HG03045 (cell line): ENCODE results near the gene SLC16A12.
"Not testable (repeated sequence)": the region's sequence is repeated elsewhere in the genome, so short reads cannot be mapped to it uniquely, and the experiment has no call there.

Experiments used
- ATAC-seq: cut with Tn5 transposase; IDR thresholded peaks from one replicate; pipeline ENCODE4 v1.9.1; 2021; ENCODE audit warnings: mild to moderate bottlenecking, moderate library complexity; ENCODE audit not compliant: unreplicated experiment

The SLC16A12 gene

GRCh38 chr10:89549510-89549909 is 14.1 kb upstream of the SLC16A12 start:
- no peak for ATAC-seq

- ATAC-seq = no peak
Observed at GRCh38 chr10:89548673-89549072, 13.3 kb upstream of the SLC16A12 start.

- ATAC-seq = no peak
Observed at GRCh38 chr10:89547853-89548513, 12.6 kb upstream of the SLC16A12 start.

- ATAC-seq = not testable (repeated sequence)
Observed at GRCh38 chr10:89546651-89547050, 11.3 kb upstream of the SLC16A12 start.

GRCh38 chr10:89543841-89544240 is 8.4 kb upstream of the SLC16A12 start:
- ATAC-seq = no peak

GRCh38 chr10:89540420-89540949 is 5.1 kb upstream of the SLC16A12 start:
- ATAC-seq = no peak

- no peak for ATAC-seq
Observed at GRCh38 chr10:89537364-89537763, 2.0 kb upstream of the SLC16A12 start.

GRCh38 chr10:89536013-89536354 is 590 bp upstream of the SLC16A12 start:
- no peak for ATAC-seq

- no peak for ATAC-seq
Observed at GRCh38 chr10:89534826-89535166, 598 bp downstream of the SLC16A12 start.

- no peak for ATAC-seq
Observed at GRCh38 chr10:89532476-89532875, 2.9 kb downstream of the SLC16A12 start.

- ATAC-seq = no peak
Observed at GRCh38 chr10:89531359-89531758, 4.0 kb downstream of the SLC16A12 start.

GRCh38 chr10:89529711-89530110 is 5.7 kb downstream of the SLC16A12 start:
- ATAC-seq = not testable (repeated sequence)

- ATAC-seq = no peak
Observed at GRCh38 chr10:89526358-89526757, 9.0 kb downstream of the SLC16A12 start.

- no peak for ATAC-seq
Observed at GRCh38 chr10:89525556-89525955, 9.8 kb downstream of the SLC16A12 start.

- ATAC-seq = no peak
Observed at GRCh38 chr10:89524279-89524678, 11.1 kb downstream of the SLC16A12 start.

GRCh38 chr10:89523274-89523673 is 12.1 kb downstream of the SLC16A12 start:
- no peak for ATAC-seq

GRCh38 chr10:89522463-89522862 is 12.9 kb downstream of the SLC16A12 start:
- no peak for ATAC-seq

- no peak for ATAC-seq
Observed at GRCh38 chr10:89521368-89521767, 14.0 kb downstream of the SLC16A12 start.

GRCh38 chr10:89520706-89521105 is 14.7 kb downstream of the SLC16A12 start:
- ATAC-seq = no peak

GRCh38 chr10:89518876-89519842 is 16.2 kb downstream of the SLC16A12 start:
- ATAC-seq = no peak

GRCh38 chr10:89518108-89518507 is 17.3 kb downstream of the SLC16A12 start:
- ATAC-seq = no peak
